ENCODE data around the gene KIAA0232.

Gene KIAA0232

GRCh38 chr4:6929812-6930464, 147.4 kb downstream of the KIAA0232 start:
- no peaks in the 10 kb centered on the region for H3K36me3 ChIP-seq (ENCODE audit: control insufficient read depth, insufficient read depth, low read length)
- no peak overlapping the region for H3K9ac ChIP-seq (ENCODE audit: low read length)
- H3K4me3 ChIP-seq (ENCODE audit: low read length), result no peak overlapping the region
- no peaks in the 10 kb centered on the region for H3K27me3 ChIP-seq (ENCODE audit: control insufficient read depth, insufficient read depth, low read length)
- H3K9me3 ChIP-seq (ENCODE audit: control insufficient read depth, low read length), result no peaks in the 10 kb centered on the region
- H3K4me1 ChIP-seq (ENCODE audit: control insufficient read depth, insufficient read depth, low read length), result peaks cover 13% of the 10 kb centered on the region

GRCh38 chr4:6932475-6932874, 149.9 kb downstream of the KIAA0232 start:
- no peaks in the 10 kb centered on the region for H3K9me3 ChIP-seq (ENCODE audit: control insufficient read depth, low read length)
- H3K27me3 ChIP-seq (ENCODE audit: control insufficient read depth, insufficient read depth, low read length), result no peaks in the 10 kb centered on the region
- H3K9ac ChIP-seq (ENCODE audit: low read length), result no peak overlapping the region
- peaks cover 8% of the 10 kb centered on the region for H3K4me1 ChIP-seq (ENCODE audit: control insufficient read depth, insufficient read depth, low read length)
- no peak overlapping the region for H3K4me3 ChIP-seq (ENCODE audit: low read length)
- H3K36me3 ChIP-seq (ENCODE audit: control insufficient read depth, insufficient read depth, low read length), result no peaks in the 10 kb centered on the region

- no peaks in the 10 kb centered on the region for H3K9me3 ChIP-seq (ENCODE audit: control insufficient read depth, low read length)
- H3K36me3 ChIP-seq (ENCODE audit: control insufficient read depth, insufficient read depth, low read length), result no peaks in the 10 kb centered on the region
- no peak overlapping the region for H3K4me3 ChIP-seq (ENCODE audit: low read length)
- no peak overlapping the region for H3K9ac ChIP-seq (ENCODE audit: low read length)
- H3K27me3 ChIP-seq (ENCODE audit: control insufficient read depth, insufficient read depth, low read length), result no peaks in the 10 kb centered on the region
- peaks cover 8% of the 10 kb centered on the region for H3K4me1 ChIP-seq (ENCODE audit: control insufficient read depth, insufficient read depth, low read length)
These were observed 150.4 kb downstream of the KIAA0232 start for GRCh38 chr4:6932918-6933317.
